Measurements from ENCODE around the gene COBLL1. TPM values are rescaled to one million over a fixed set of nuclear protein-coding genes. Genes with fewer than 3 reads are reported as not detected.

The COBLL1 gene
- total RNA-seq, 1 donor from 2014 or later: 89.4 TPM

GRCh38 chr2:164782323-164782722, 59.3 kb downstream of the COBLL1 start:
- Histone ChIP-seq H3K27ac (peak overlapping the region; percentile 13), H3K27me3 (ENCODE audit: low read depth) (no peaks in the 10 kb centered on the region), H3K36me3 (no peaks in the 10 kb centered on the region), H3K9me3 (no peaks in the 10 kb centered on the region), H3K4me1 (peaks cover 59% of the 10 kb centered on the region), H3K4me3 (no peak overlapping the region)
- ATAC-seq: peak; percentile 56 to 62
- intact Hi-C loops (cut with DNase I): no loop called here
- no peak for DNase-seq
- no peak for TF ChIP-seq CTCF (IDR thresholded peaks at IDR 0.05)

DNA sequence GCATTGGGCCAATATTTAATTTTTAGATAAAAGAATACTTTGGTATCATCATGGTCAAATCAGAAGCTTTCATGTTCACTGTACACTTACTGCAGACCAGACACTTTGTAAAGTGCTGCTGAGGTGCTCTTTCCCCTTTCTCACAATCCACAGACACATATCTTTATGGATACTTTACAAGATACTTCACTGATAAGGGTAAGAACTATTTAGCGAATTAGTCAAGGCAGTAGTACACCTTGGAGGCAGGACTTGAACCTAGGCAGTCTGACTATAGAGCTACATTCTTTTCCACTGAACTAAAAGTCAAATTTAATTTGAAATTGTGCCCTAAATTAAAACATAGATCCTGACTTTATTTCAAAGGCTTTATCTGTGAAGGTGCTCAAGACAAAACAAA, 60.2 kb downstream of the COBLL1 start:
- H3K27me3 ChIP-seq (ENCODE audit: low read depth): no peaks in the 10 kb centered on the region
- H3K27ac ChIP-seq: no peak overlapping the region
- peaks cover 59% of the 10 kb centered on the region for H3K4me1 ChIP-seq
- no peaks in the 10 kb centered on the region for H3K36me3 ChIP-seq
- H3K9me3 ChIP-seq: no peaks in the 10 kb centered on the region
- no peak for DNase-seq
- peak in 1 of 2 donors; percentile 74 for ATAC-seq
- intact Hi-C loops (cut with DNase I): no loop called here
- TF ChIP-seq CTCF (IDR thresholded peaks at IDR 0.05): no peak
- no peak overlapping the region for H3K4me3 ChIP-seq

DNA sequence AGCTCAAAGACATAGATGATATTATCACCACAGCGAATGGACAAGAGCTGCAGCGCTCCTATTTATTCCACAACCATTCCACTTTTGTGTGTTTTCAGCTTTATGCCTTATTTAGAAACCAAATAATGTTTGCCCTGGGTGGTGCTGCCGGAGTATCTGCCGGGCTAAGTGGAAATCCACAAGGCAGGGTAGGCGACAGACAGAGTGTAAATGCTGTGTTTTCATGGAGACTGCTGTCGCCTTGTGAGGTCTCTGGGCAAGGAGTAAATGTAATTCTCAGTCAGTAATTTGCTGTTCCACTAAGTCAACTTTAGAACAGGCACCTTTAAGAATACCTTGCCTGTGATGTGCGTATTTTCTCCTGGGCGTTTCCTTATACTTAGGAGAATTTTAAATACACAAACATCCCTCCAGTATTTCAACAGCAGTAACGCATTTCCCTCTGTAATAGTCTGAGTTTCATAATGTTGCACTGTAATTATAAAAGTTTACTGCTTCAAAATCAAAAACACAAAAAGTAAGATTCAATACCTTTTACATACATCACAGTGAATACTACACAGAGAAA, 60.9 kb downstream of the COBLL1 start:
- TF ChIP-seq CTCF (IDR thresholded peaks at IDR 0.05): no peak
- H3K27me3 ChIP-seq (ENCODE audit: low read depth): no peaks in the 10 kb centered on the region
- H3K36me3 ChIP-seq: no peaks in the 10 kb centered on the region
- ATAC-seq (peak in 1 of 2 donors; percentile 42), DNase-seq (no peak)
- peaks cover 52% of the 10 kb centered on the region for H3K4me1 ChIP-seq
- no peaks in the 10 kb centered on the region for H3K9me3 ChIP-seq
- intact Hi-C loops (cut with DNase I): no loop called here
- H3K27ac ChIP-seq: no peak overlapping the region
- no peak overlapping the region for H3K4me3 ChIP-seq

DNA sequence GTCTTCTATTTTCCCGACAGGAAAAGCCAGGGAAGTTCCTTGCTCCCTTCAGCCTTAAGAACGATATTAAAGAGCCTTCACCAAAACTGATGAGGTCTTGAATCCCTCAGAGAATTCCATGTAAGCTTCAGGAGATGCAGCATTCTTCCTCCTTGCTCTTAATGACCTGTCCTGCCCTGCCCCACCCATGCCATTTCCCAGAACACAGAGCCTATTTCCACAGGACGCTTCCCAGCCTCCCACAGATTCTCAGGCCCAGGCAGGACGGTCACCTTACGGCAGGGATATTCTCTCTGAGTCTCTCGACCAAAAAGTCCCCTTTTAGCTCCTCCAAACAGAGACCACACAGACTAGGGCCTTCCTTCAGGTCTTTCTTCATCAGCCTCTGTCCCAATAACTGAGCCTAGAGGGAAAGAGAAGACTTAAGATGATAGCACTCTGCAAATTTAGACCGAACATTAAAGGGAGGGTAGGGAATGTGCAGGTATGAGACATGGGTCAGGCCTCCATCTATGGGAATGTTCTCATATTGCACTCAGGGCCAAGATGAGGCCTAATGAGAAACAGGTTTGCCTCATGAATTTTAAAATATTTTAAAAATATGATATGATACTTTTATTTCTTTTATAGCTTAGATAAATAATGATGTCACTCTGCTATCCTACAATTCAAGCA, 62.1 kb downstream of the COBLL1 start:
- peaks cover 41% of the 10 kb centered on the region for H3K4me1 ChIP-seq
- no peaks in the 10 kb centered on the region for H3K9me3 ChIP-seq
- no peaks in the 10 kb centered on the region for H3K27me3 ChIP-seq (ENCODE audit: low read depth)
- no peak for ATAC-seq
- H3K36me3 ChIP-seq: no peaks in the 10 kb centered on the region
- TF ChIP-seq CTCF (IDR thresholded peaks at IDR 0.05): no peak
- intact Hi-C loops (cut with DNase I): no loop called here
- no peak for DNase-seq
- no peak overlapping the region for H3K27ac ChIP-seq
- no peak overlapping the region for H3K4me3 ChIP-seq

DNA sequence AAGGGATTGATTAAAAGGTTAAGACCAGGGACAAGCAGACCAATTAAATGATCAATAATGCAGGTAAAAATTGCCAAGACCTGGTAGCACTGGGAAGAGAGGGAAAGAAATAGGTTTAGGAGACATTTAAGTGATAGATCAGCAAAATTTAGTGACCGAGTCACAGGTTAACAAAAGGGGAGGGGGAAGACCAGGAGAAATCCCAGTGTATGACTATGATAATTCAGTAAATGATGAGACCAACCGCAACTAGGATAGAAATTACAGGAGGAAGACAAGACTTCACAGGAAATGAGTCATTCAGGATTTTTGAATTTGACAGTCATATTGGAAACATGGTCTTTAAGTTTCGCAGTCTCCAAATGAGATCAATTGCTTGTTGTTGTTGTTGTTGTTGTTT, 62.9 kb downstream of the COBLL1 start:
- Histone ChIP-seq H3K4me1 (peaks cover 33% of the 10 kb centered on the region), H3K27me3 (ENCODE audit: low read depth) (no peaks in the 10 kb centered on the region), H3K4me3 (no peak overlapping the region), H3K36me3 (no peaks in the 10 kb centered on the region), H3K27ac (no peak overlapping the region), H3K9me3 (no peaks in the 10 kb centered on the region)
- no peak for ATAC-seq
- intact Hi-C loops (cut with DNase I): no loop called here
- no peak for TF ChIP-seq CTCF (IDR thresholded peaks at IDR 0.05)
- no peak for DNase-seq

Data from lower lobe of right lung (tissue), 2 donors.